CD14-positive monocyte (primary cell): ENCODE results near the gene VNN1. TPM values are rescaled to one million over a fixed set of nuclear protein-coding genes. Genes with fewer than 3 reads are reported as not detected.

Experiments used
- DNase-seq, 3 donors: peaks; one replicate each; pipeline ENCODE4 v3.0.0-alpha.2; 2011 to 2022
- H2AFZ ChIP-seq: 2 replicates; pipeline ENCODE4 v1.6.0; 2012; ENCODE audit warnings: mild to moderate bottlenecking, low read depth, low read length, inconsistent platforms; ENCODE audit not compliant: insufficient read depth, poor library complexity, severe bottlenecking
- H3K27ac ChIP-seq, 2 donors: 1 replicate in 1 of 2; 2 replicates in 1 of 2; pipeline ENCODE4 v1.5.1; 2012 to 2013; ENCODE audit warnings: low read length in 2 of 2, control low read depth in 1 of 2, inconsistent platforms in 1 of 2, low read depth in 1 of 2, mild to moderate bottlenecking in 1 of 2
- H3K27me3 ChIP-seq, 2 donors: one replicate each; pipeline versions ENCODE4 v1.6.0 to v1.6.1; 2011 to 2013; ENCODE audit warnings: low read length in 2 of 2; ENCODE audit not compliant: control insufficient read depth in 2 of 2, insufficient read depth in 2 of 2
- H3K36me3 ChIP-seq, 2 donors: replicated peaks in 1 of 2; 1 replicate in 1 of 2; 2 replicates in 1 of 2; pipeline versions ENCODE4 v1.5.1 to v1.6.1; 2012 to 2013; ENCODE audit warnings: low read length in 2 of 2, control low read depth in 1 of 2, inconsistent platforms in 1 of 2, mild to moderate bottlenecking in 1 of 2; ENCODE audit not compliant: insufficient read depth in 2 of 2, control insufficient read depth in 1 of 2
- H3K4me1 ChIP-seq, 2 donors: 1 replicate in 1 of 2; 2 replicates in 1 of 2; pipeline versions ENCODE4 v1.5.1 to v1.6.1; 2012 to 2013; ENCODE audit warnings: low read length in 2 of 2, control low read depth in 1 of 2, inconsistent platforms in 1 of 2, mild to moderate bottlenecking in 1 of 2, moderate library complexity in 1 of 2; ENCODE audit not compliant: insufficient read depth in 2 of 2, control insufficient read depth in 1 of 2
- H3K4me2 ChIP-seq: replicated peaks from 2 replicates; pipeline ENCODE3; 2012; ENCODE audit warnings: low read length, moderate library complexity, mild to moderate bottlenecking; ENCODE audit not compliant: poor library complexity, severe bottlenecking; ENCODE audit errors: extremely low read depth
- H3K4me3 ChIP-seq, 3 experiments: fragments of 200-600 bp in 1 of 3; sonication (generic) in 1 of 3; replicated peaks in 1 of 3; 1 replicate in 2 of 3; 2 replicates in 1 of 3; pipeline ENCODE4 v1.5.1; 2011 to 2013; ENCODE audit warnings: low read length in 3 of 3, mild to moderate bottlenecking in 3 of 3, control low read depth in 2 of 3, low read depth in 2 of 3, inconsistent platforms in 1 of 3, moderate library complexity in 1 of 3
- H3K79me2 ChIP-seq: 2 replicates; pipeline ENCODE4 v1.6.0; 2012; ENCODE audit warnings: mild to moderate bottlenecking, control low read depth, inconsistent platforms, low read length, moderate library complexity; ENCODE audit not compliant: insufficient read depth
- H3K9ac ChIP-seq: 2 replicates; pipeline ENCODE4 v1.6.0; 2017; ENCODE audit warnings: low read length, mild to moderate bottlenecking; ENCODE audit not compliant: insufficient read depth, poor library complexity, severe bottlenecking
- H3K9me3 ChIP-seq, 2 donors: replicated peaks in 1 of 2; 1 replicate in 1 of 2; 2 replicates in 1 of 2; pipeline versions ENCODE4 v1.5.1 to v1.6.1; 2012 to 2013; ENCODE audit warnings: low read length in 2 of 2, control low read depth in 1 of 2; ENCODE audit not compliant: control insufficient read depth in 1 of 2, insufficient read depth in 1 of 2
- H4K20me1 ChIP-seq: 2 replicates; pipeline ENCODE4 v1.6.0; 2012; ENCODE audit warnings: mild to moderate bottlenecking, low read length, control low read depth, moderate library complexity; ENCODE audit not compliant: insufficient read depth
- H3K27ac Mint-ChIP-seq, 7 donors: one replicate each; pipeline ENCODE4 v1.8.0; 2020; ENCODE audit warnings: mild to moderate bottlenecking in 7 of 7, mixed read lengths in 7 of 7, moderate library complexity in 6 of 7, inconsistent platforms in 2 of 7
- H3K27me3 Mint-ChIP-seq, 3 donors: one replicate each; pipeline ENCODE4 v1.8.0; 2021 to 2022; ENCODE audit warnings: low read depth in 3 of 3, mild to moderate bottlenecking in 3 of 3, mixed read lengths in 3 of 3, moderate library complexity in 3 of 3, inconsistent platforms in 1 of 3
- H3K36me3 Mint-ChIP-seq, 2 donors: one replicate each; pipeline ENCODE4 v1.8.0; 2020; ENCODE audit warnings: mixed read lengths in 2 of 2, inconsistent platforms in 1 of 2, mild to moderate bottlenecking in 1 of 2
- H3K4me1 Mint-ChIP-seq: one replicate; pipeline ENCODE4 v1.8.0; 2020; ENCODE audit warnings: mild to moderate bottlenecking, mixed read lengths
- H3K4me3 Mint-ChIP-seq, 2 donors: one replicate each; pipeline ENCODE4 v1.8.0; 2020; ENCODE audit warnings: mild to moderate bottlenecking in 2 of 2, mixed read lengths in 2 of 2, moderate library complexity in 1 of 2
- H3K9me3 Mint-ChIP-seq, 7 donors: one replicate each; pipeline ENCODE4 v1.8.0; 2020 to 2022; ENCODE audit warnings: mixed read lengths in 7 of 7, mild to moderate bottlenecking in 6 of 7, moderate library complexity in 6 of 7, inconsistent platforms in 2 of 7
- WGBS: methylation state at CpG from one replicate; pipeline ENCODE4 v1.1.5; 2013; ENCODE audit warnings: missing lambda C conversion rate; ENCODE audit not compliant: insufficient coverage; 5-methylcytosine and 5-hydroxymethylcytosine counted together
- intact Hi-C, 2 donors: fragments of 100-400 bp; cut with micrococcal nuclease; formaldehyde crosslinking; loops; one replicate each; pipeline versions ENCODE4 v1.15.0 to v1.15.1; 2023
- polyA plus RNA-seq, 3 donors: library from polyadenylated mRNA; depleted of rRNA in 1 of 3; unstranded in 2 of 3; stranded (reverse) in 1 of 3; fragments of 300-500 nt in 2 of 3; fragments of >200 nt in 1 of 3; fragmentation: Illumina TruSeq in 2 of 3; gene quantifications; 1 replicate in 2 of 3; 2 replicates in 1 of 3; pipeline ENCODE4 v1.2.3, GENCODE V29; 2012 to 2021
- TF ChIP-seq, protein P1 (sequence below): fragments of 200-600 bp; IDR thresholded peaks from one replicate; pipeline ENCODE4 v1.8.0; 2022; ENCODE audit warnings: antibody characterized with exemption, mild to moderate bottlenecking

VNN1 gene
- polyA plus RNA-seq, 3 donors = 7.9 to 61.2 (median 47.9) TPM

DNA sequence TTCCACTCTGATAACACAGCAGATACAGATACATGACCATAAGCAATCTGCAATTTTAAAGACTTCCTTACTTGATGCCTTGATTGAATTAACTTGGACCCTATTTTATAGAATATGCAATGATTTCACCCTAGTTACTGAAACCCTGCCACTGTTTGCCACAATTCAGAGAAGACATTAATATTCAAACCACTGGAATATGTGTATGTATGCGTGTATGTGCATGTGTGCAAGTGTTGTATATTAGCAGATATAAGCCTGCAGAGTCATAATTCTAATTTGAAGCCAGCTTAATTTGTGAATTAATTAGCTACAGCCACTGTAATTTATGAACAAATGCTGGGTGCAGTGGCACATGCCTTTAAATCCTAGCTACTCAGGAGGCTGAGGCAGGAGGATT, 34.6 kb upstream of the VNN1 start:
- Histone ChIP-seq H3K4me3 (peak overlapping the region in 1 of 3 experiments; percentile 35), H3K79me2 (peaks cover 49% of the 10 kb centered on the region), H3K9ac (no peak overlapping the region), H3K27me3 (no peaks in the 10 kb centered on the region), H3K4me2 (peak overlapping the region; percentile 54), H3K9me3 (no peaks in the 10 kb centered on the region), H4K20me1 (no peaks in the 10 kb centered on the region), H3K27ac (peak overlapping the region; percentile 79 to 88), H2AFZ (no peak overlapping the region), H3K4me1 (peaks cover 91 to 100% of the 10 kb centered on the region in 2 donors), H3K36me3 (peaks cover 14 to 56% of the 10 kb centered on the region in 2 donors)
- WGBS = no CpG with 5 or more reads among the region's 1 CpG
- TF ChIP-seq, protein P1, sequence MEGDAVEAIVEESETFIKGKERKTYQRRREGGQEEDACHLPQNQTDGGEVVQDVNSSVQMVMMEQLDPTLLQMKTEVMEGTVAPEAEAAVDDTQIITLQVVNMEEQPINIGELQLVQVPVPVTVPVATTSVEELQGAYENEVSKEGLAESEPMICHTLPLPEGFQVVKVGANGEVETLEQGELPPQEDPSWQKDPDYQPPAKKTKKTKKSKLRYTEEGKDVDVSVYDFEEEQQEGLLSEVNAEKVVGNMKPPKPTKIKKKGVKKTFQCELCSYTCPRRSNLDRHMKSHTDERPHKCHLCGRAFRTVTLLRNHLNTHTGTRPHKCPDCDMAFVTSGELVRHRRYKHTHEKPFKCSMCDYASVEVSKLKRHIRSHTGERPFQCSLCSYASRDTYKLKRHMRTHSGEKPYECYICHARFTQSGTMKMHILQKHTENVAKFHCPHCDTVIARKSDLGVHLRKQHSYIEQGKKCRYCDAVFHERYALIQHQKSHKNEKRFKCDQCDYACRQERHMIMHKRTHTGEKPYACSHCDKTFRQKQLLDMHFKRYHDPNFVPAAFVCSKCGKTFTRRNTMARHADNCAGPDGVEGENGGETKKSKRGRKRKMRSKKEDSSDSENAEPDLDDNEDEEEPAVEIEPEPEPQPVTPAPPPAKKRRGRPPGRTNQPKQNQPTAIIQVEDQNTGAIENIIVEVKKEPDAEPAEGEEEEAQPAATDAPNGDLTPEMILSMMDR = no peak
- Mint-ChIP-seq H3K4me3 (no peak overlapping the region), H3K36me3 (peaks cover 70 to 93% of the 10 kb centered on the region in 2 donors), H3K4me1 (peaks cover 85% of the 10 kb centered on the region), H3K9me3 (peaks cover 0 to 8% (median 3%) of the 10 kb centered on the region in 7 donors), H3K27ac (peak overlapping the region; percentile 89 to 98 (median 97)), H3K27me3 (no peaks in the 10 kb centered on the region)
- no peak for DNase-seq
- intact Hi-C loops = loop anchor here in 1 of 2 donors (5.0 kb wide), 1 partner anchor 36 kb away; the partner anchor contains the start of gene VNN1

DNA sequence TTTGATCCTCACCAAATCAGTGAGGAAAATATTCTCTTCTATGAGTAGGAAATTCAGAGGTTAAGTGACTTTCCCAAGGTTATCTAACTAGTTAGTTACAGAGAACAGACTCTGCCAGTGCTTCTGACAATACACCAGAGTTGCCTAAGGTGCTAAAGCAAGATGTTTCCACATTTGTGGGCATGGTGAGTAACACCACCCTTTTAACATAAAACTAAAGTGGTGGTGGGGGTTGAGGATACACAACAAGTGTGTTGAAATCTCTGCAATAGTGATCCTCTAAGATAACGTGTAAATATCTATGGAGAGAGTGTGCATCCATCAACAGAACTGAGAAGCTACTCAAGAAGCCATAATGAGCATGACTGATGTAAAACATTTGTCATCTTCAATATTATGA, 32.2 kb upstream of the VNN1 start:
- Mint-ChIP-seq H3K9me3 (peaks cover 0 to 8% (median 3%) of the 10 kb centered on the region in 7 donors), H3K4me3 (no peak overlapping the region), H3K27me3 (no peaks in the 10 kb centered on the region), H3K27ac (peak overlapping the region; percentile 85 to 95 (median 94)), H3K36me3 (peaks cover 63 to 80% of the 10 kb centered on the region in 2 donors), H3K4me1 (peaks cover 86% of the 10 kb centered on the region)
- peak overlapping the region; percentile 16 for H3K4me2 ChIP-seq
- peaks cover 10 to 44% of the 10 kb centered on the region in 2 donors for H3K36me3 ChIP-seq
- H3K9me3 ChIP-seq = no peaks in the 10 kb centered on the region
- intact Hi-C loops = loop anchor here in 1 of 2 donors (5.0 kb wide), 1 partner anchor 34 kb away; the partner anchor contains the start of gene VNN1
- no peaks in the 10 kb centered on the region for H3K27me3 ChIP-seq
- H3K79me2 ChIP-seq = peaks cover 32% of the 10 kb centered on the region
- no peak overlapping the region for H2AFZ ChIP-seq
- no CpG with 5 or more reads among the region's 1 CpG for WGBS
- peak; percentile 82 to 96 (median 90) for DNase-seq
- TF ChIP-seq, protein P1 = no peak
- no peak overlapping the region for H3K9ac ChIP-seq
- H3K27ac ChIP-seq = peak overlapping the region in 1 of 2 donors; percentile 83
- peaks cover 95 to 100% of the 10 kb centered on the region in 2 donors for H3K4me1 ChIP-seq
- peak overlapping the region in 1 of 3 experiments; percentile 28 for H3K4me3 ChIP-seq
- H4K20me1 ChIP-seq = no peaks in the 10 kb centered on the region
